GM12875 (cell line): Measurements from ENCODE around the gene CHURC1.

Source experiments
- H3K4me3 ChIP-seq: one replicate; pipeline ENCODE4 v1.5.1; 2011; ENCODE audit warnings: low read depth, low read length, control low read depth
- CTCF ChIP-seq: IDR thresholded peaks from 2 replicates; pipeline ENCODE4 v1.5.1; 2011; ENCODE audit warnings: low read depth, mild to moderate bottlenecking, control low read depth, inconsistent platforms, low read length, moderate library complexity, borderline replicate concordance; ENCODE audit not compliant: insufficient read depth

Gene CHURC1

DNA sequence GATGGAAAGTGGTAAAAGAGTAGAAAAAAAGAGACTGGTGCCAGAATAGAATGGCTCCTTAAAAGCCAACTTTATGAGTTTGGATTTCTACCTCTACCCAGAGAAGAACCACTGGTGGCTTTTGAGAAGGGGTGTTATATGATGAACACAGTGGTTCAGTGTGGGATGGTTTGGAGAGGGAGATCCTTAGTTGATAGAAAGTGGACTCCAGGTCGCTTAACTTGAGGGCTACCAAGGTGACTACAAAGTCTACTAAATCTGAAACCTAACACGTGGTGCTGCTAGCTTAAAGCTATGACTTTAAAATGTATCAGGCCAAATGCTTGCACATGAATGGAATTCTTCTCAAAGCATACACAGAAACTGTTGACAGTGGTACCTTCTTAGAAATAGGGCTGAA, 42.9 kb upstream of the CHURC1 start:
- H3K4me3 ChIP-seq, result no peak overlapping the region
- no peak for TF ChIP-seq CTCF

- no peak for TF ChIP-seq CTCF
- H3K4me3 ChIP-seq, result no peak overlapping the region
These were observed 40.6 kb upstream of the CHURC1 start for GRCh38 chr14:64873506-64874219.

DNA sequence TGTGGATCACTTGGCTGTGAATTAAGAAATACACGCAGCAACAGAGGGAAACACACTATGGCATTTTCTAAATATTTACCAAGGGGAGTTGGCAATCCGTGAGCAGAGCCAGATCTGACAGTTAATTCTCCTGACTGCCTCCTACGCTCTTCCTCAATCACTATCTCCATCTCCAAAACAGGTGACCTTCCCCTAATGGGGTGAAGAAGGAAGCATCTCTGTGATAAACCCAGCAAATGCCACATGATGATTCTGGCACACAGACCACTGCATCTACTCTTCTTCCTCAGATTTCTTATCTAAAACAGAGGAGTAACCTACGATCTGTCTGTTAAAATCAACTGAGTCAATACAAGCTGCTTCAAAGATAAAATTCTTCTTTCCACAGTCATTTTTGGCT, 38.9 kb upstream of the CHURC1 start:
- H3K4me3 ChIP-seq, result no peak overlapping the region
- no peak for TF ChIP-seq CTCF

DNA sequence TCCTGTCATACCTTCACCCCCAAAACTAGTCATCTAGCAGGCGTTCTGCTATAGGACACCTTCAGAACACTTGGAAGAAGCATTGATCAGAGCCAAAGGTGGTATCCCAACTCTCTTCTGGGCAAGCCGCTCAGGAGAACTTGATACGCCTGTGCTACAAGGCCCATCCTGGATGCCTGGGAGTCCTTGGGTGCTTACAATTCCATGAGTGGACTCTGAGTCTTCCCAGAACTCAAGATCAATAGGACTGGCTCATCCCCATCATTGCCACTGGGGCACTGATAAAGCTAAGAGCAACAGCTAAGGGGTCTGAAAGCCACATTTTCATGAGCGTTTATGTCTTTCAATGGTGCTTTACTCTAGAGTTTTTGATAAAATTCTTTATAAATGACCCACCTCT, 36.4 kb upstream of the CHURC1 start:
- no peak for TF ChIP-seq CTCF

DNA sequence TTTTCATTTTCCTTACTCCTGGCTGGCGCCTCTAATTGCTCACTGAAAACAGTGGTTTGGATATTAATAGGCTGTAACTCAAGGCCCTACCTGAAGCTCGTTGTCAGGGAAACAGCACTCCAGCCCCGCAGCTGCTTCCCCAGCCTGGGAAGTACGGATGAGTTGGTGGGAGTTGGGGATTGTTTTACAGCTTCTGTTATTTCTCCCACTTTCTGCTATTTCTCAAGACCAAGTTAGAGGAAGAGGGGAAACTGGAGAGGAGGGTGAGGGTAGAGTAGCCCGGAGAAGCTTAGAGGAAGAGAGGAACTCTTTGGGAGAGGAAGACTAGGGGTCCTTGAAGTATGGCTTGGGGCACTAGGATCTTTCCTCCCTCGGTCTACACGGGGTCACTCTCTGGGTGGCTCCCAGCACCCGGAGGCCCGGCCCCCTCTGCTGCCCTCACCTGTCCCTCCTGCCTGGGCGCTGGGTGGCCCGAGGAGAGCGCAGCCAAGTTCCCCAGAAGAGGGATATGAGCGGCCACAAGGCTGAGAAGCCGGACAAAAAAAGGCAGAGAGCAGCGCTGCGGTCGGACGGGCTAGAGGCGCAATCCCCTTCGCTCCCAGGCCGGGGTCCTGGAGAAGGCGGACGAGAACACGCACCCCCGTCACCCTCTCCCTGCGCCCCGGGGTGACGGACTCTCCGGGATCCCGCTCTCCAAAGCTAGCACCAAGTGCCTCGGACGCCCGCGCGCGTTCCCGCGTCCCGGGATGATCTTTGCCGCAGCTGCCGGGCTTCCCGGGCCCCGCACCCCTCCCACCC, 35.2 kb upstream of the CHURC1 start:
- TF ChIP-seq CTCF, result no peak
- no peak overlapping the region for H3K4me3 ChIP-seq

More for the DNA sequence above, 36.4 kb upstream of the CHURC1 start:
- no peak overlapping the region for H3K4me3 ChIP-seq

DNA sequence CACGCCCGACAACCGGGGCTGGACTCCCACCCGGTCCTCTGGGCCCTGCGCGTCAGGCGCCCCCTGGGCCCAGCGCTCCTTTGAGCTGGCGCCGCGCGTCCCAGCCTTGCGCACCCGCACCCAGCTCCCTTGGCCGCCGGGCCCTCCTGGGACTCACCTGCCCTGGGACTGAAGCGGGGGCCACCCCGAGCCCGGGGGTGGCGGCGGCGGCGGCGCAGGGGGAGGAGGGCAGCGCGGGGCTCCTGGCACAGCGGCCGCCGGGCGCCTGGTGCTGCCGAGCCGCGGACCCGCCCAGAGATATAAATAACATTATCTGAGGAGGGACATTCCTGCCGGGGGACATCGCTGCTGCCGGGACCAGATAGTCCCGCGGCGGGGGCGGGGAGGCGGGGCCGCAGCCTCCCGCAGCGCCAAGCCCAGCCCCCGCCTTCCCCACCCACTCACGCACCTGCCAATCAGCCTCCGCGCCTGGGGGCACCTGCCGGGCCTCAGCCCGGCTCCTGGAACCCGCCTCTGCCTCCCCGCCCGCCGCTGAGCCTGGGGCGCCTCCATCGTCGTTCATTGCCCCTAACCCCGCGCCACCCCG, 34.5 kb upstream of the CHURC1 start, which contains the start of gene SPTB:
TSS of gene SPTB (minus strand) at position 273 of the 586 bp plus-strand sequence. CDS start 56,813 bp downstream, outside the sequence.
- peak within 1 kb of the TSS; percentile 45 for H3K4me3 ChIP-seq
- no peak for TF ChIP-seq CTCF
